NCI-H187 treated with DMSO at 0.1 percent for 48 hours (cell line): ENCODE measurements around the gene TJP3.

Experiments used
- DNase-seq: peaks from one replicate; lab custom pipeline; 2025; lab: John Stamatoyannopoulos, UW

TJP3 gene

DNA sequence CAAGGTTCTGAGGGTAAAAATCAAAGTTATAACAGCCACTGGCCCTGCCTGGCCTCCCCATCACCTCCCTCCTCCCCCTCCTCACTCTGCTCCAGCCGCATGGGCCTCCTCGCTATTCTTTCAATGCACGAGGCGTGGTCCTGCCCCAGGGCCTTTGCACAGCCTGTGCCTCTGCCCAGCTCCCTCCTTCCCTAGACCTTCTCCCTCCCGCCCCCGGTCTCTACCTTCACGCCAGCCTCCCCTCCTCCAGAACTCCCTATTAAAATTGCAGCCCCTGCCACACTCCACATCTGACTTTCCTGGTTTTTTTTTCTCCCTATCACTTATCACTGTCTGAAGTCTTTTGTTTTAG lies 60.5 kb downstream of the TJP3 start:
- DNase-seq: no peak

DNA sequence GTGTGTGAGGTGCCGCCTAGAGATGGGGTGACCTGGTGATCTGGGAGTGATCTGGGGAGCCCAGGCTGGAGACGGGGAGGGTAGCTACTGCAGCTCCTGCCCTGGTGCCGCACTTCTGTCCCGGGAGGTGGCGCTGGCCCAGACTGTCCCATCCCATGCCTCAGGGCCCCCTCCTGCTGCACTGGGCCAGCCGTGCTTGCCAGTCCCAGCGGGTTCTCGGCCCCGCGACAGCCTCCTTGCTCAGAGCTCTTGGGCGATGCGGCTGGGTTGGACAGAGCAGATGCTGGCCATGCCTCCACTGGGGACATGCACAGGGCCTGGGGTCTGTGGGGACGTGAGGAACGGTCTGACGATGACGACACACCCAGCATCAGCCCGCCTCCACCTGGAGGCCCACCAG lies 61.3 kb downstream of the TJP3 start:
- DNase-seq: no peak

DNA sequence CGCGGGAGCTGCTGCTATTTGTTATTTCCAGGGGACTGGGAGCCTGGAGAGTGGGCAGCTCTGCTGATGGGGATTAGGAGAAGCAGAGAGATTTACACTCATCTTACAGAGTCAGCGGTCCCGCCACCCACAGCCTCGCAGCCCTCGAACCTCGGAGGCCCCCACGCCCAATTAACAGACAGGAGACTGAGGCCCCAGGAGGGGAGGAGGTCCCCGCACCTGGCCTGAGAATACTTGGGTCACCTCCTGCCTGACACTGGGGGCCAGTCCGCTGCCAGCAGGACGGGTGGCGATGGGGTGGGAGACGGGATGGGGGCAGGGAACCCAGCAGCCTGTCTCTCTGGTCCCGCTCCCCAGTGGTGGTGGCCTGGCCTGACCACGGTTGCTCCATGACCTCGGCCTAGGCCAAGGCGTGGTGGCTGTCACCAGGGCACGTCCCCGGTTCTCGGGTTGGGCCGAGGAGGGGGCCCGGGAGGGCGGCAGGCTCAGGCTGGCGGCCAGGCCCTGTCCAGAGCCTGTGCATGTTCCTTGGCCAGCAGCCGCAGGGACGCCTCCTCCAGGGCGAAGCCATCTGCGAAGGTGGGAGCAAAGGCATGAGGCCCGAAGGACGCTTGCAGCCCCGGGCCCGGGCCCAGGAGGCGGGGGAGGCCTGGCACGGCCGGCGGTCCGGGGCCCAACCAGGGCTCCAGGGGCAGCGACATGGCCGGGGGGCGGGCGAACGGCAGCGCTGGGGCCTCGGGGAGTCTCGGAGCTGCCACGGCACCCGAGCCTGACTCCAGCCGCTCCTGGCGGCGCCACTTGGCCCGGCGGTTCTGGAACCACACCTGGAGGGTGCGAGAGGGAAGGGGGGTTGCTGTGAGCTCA lies 62.2 kb downstream of the TJP3 start:
- no peak for DNase-seq

DNA sequence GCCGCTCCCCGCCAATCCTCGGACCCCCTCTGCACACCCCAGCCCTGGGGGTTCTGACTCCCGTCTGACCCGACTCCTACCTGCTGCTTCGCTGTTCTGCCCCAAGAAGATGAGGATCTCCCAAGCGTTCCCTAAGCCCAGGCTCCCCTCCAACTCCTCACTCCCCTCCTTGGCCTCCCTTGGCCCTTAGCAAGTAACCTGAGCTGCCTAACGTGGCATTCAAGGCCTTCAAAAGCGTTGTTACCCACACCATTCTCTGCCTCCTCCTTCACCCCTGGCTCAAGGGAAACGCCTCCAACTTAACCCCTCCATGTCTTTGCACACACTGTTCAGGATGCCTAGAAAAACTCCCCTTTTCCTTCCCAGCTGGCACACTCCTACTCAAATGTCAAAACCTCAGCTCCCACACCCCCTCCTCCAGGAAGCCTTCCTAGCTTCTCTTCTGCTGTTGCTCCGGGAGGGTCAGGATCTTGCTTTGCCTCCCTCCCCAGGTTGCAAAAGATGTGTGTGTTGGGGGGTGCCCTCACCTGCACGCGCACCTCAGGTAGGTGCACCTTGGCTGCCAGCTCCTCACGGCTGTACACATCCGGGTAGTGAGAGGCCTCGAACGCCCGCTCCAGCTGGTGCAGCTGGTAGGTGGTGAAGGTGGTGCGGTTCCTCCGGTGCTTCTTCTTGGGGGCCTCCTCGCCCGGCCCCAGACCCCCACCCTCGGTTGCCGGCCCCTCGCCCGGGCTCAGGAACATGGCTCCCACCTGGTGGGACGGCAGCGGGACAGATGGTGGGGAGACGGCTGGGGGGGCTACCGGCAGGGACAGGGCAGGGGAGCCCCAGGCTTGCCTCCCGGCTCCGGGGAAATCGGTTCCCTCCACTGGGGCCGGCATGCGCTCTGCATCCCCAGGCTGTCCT lies 63.1 kb downstream of the TJP3 start:
- DNase-seq: no peak

DNA sequence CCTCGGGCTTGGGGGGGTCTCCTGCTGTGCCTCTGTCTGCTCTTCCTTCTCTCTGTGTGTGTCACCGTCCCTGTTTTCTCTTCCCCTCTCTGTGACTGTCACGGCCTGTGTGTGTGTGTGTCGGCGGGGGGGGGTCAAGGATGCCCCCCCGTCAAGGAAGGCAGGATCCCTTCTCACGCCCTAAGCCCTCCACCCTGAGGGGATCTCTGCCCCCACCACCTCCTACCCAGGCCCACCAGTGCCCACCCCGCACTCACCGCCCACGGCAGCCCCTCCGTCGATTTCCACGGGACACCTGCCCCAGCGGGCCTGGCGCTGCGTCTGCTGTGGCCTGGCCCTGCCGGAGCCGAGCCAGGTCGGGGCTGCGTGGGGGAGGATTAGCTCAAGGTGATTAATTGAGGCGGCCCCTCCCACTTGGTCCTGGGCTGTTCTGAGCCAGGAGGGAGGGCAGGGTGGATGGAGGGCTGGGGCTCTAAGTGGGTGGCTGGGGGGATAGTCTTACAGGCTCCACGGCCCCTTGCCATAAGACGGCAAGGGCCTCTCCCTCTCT lies 63.8 kb downstream of the TJP3 start, which contains the start of gene RAX2:
Gene RAX2, minus strand, starts transcription at position 323 of the 550 bp plus-strand sequence. CDS start 486 bp downstream, outside the sequence.
- no peak for DNase-seq

DNA sequence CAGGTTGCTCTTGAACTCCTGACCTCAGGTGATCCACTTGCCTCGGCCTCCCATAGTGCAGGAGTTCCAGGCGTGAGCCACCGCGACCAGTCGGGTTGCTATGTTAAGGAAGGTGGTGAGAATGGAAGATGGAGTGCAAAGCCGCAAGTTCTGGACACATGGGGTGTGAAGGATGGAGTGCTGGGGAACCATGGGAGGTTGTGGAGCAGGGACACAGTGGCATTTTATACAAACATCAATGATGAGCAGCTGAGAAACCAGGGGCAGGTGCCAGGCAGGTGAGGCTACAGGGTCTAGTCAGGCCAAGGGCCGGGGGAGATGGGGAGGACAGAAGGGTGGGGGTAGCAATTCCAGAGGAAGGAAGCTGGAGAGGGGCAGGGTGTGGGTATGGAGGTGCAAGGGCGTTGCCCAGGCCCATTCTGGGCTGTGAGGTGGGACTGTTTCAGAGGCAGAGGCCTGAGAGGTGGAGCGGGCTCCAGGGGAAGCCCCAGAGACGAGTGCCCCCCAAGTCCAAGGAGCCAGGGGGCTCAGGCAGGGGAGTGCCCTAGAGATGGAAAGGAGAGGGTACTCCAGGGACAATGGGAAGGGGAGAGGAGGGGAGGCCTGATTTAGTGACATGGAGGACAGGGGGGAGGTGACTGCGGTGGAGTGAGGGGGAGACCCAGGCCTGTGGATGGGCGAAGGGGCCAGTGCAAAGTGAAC lies 65.8 kb downstream of the TJP3 start:
- DNase-seq: no peak

DNA sequence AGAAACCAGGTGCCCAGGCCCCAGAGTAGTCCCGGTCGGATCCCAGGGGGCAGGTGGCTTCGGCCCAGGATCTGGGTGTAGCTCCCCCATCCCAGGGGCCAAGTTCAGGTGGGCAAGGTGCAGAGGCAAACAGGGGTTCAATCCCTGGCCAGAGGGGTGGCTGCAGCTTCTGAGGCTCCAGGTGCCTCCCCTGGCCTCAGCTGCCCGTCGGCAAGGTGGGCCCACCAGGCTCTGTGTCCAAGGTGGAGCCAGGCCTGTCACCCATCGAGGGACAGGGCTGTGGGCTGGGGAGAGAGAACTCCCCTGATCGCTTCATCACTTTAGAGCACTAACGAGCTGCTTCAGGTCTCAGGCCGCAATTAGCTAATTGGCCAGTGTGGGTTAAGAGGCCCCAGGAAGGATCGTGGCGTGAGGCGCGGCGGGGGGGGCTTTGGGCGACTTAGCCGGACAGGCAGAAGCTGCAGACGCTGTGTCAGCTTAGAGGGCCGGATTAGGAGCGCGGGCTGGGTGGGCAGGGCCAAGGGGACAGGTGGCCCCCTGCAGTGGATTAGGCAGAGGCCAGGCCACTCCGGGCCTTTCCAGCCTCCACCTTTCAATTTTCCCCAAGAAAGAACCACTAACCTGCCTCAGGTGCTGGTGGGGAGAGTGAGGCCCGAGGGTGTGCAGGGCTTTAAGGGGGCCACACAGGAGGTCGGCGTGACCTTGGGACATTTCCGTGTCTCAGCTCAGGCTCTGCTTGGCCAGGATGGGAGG lies 66.6 kb downstream of the TJP3 start:
- no peak for DNase-seq

DNA sequence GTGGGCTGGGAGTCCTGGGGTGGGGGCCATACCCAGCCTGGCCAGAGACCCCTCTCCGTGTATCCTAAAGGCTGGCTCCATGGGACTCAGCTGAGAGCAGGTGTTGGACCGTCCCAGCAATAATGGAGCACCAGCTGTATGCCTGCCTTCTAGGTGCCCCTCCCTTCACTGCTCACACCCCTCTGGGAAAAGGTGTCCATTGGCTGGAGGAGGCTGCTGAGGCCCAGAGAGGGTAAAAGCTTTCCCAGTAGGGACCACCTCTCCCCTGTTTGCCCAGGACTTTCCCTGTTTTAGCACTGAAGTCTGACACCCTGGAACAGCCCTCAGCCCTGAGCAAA lies 67.2 kb downstream of the TJP3 start:
- DNase-seq: no peak

DNA sequence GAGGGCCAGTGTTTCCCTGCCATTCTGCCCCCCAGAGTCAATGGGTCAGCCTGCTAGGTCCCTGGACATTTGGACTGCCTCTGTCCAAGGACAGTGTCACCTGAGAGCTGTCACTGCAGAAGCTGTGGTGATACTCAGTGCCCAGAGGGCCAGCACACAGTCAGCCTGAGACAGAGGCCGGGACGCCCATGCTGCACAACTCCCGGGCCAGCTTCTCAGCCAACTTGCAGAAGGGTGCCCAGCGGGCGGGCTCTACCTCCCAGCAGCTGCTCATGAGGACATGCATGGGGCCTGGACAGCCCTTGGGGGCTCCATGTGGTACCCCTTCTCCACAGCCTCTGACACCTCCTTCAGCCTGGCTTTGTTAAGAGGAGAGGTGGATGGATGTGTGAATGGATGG lies 67.6 kb downstream of the TJP3 start:
- no peak for DNase-seq

DNA sequence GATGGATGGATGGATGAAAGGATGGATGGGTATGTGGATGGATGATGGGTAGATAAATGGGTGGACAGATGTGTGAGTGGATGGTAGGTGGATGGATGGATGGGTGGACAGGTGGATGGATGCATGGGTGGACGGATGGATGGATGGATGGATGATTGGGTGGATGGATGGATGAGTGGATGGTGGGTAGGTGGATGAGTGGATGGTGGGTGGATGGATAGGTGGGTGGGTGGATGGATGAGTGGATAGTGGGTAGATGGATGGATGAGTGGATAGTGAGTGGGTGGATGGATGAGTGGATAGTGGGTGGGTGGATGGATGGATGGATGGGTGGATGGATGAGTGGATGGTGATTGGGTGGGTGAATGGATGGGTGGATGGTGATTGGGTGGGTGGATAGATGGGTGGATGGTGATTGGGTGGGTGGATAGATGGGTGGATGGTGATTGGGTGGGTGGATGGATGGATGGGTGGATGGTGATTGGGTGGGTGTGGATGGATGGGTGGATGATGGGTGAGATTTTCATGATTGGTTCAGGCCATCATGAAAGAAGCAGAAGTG lies 68.4 kb downstream of the TJP3 start:
- DNase-seq: no peak

DNA sequence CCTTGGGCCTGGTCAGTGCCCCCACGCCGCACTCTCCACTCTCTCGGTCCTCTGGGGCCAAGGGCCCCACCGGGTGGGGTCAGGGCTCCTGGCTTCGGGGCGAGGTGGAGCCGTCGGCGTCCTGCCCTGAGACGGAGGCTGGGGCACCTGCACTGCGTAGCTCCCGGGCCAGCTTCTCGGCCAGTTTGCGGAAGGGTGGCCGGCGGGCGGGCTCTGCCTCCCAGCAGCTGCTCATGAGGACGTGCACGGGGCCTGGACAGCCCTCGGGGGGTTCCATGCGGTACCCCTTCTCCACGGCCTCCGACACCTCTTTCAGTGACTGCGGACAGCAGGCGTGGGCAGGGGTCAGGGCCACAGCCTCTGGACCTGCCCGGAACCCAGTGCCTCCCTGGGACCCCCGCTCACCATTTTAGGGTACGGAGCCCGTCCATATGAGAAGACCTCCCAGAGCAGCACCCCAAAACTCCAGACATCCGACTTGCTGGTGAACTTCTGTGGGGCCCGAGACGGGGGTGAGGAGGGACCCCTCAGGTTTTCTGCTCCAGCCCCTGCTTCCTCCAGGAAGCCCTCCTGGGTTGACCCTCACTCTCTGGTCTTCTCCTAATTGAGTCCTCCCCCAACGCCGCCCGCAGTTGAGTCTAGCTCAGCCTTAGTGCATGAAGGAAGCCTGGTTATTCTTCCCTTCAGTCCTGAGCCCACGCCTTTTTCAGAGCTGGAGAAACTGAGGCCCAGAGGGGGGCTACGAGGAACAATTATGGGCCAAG lies 70.1 kb downstream of the TJP3 start:
- no peak for DNase-seq

DNA sequence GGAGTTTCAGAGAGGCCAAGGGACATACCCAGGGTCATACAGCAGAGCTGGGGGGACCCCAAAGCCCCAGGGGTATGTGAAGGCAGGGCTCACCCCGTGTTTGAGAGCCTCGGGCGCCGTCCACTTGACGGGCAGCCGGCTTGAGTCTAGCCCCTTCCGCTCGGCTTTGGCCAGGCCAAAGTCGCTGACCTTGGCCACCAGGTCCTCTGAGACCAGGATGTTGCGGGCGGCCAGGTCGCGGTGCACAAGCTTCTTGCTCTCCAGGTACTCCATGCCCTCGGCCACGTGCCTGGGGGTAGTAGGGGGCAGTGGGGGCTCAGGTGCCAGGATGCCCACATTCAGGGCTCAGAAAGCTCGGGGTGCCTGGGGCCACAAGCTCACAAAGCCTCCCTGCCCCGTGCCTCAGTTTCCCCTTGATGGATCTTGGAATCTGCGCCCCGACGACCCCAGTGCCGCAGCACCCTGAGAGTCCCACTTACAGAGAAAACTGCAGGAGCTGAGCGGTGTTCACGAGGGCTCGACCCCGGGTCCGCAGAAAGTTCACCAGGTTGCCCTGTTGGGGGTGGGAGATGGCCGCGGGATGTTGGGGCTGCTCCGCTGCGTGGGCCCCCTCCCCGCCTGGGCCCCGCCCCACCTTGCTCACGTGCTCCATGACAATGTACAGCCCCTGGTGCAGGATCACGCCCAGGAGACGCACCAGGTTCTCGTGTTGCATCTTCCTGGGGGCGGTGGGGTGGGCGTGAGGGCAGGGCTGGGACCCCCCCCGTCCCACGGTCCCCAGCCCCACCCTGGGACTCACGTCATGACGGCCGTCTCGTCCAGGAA lies 70.9 kb downstream of the TJP3 start:
- no peak for DNase-seq

DNA sequence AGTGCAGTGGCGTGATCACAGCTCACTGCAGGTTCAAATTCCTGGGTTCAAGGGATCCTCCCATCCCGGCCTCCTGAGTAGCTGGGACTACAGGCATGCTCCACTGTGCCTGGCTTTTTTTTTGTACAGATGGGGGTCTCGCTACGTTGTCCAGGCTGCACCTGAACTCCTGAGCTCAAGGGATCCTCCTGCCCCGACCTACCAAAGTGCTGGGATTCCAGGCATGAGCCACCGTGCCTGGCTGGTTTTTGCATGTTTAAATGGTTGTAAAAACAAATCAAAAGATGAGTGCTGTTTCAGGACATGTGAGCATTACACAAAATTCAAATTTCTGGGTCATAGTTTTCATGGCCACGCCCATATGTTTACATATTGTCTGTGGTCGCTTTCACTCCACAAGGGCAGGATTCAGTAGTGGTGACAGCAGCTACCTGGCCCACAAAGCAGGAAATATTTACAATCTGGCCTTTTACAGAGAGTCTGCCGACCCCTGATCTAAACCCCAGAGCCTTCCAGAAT lies 72.7 kb downstream of the TJP3 start:
- no peak for DNase-seq

DNA sequence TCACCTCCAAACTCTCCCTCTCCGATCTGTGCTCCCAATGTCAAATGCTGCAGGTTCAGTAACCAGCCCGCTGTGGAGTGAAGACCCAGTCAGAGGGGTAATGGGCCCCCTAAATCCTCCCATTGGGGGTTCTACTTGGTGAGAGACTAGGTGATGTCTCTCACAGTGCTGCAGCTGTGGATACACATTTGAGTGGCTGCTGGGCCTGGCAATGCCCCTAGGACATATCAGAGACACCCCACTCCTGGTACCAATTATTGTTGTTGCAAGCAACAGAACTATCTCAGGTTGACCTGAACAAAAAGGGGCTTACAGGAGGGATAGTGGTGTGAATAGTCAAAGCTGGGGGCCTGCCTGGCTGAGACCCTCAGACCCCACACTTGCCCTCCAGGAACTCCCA lies 73.4 kb downstream of the TJP3 start:
- DNase-seq: no peak

DNA sequence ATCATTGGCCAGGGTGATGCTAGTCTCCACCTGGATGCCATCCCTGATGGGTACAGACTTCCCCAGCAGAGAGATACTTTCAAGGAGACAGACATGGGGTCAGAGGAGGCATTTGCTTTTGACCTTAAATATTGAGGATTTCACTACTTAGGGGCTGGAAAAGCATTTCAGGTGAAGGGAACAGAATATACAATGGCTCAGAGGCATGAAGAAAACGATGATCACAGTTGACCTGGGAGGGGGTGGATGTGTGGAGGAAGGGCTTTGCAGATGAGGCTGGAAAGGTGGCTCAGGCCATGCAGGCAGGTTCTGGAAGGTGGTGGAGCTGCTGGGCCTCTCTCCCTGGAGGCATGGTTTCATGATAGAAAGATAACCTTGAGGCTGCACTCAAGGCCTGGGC lies 74.1 kb downstream of the TJP3 start:
- no peak for DNase-seq

DNA sequence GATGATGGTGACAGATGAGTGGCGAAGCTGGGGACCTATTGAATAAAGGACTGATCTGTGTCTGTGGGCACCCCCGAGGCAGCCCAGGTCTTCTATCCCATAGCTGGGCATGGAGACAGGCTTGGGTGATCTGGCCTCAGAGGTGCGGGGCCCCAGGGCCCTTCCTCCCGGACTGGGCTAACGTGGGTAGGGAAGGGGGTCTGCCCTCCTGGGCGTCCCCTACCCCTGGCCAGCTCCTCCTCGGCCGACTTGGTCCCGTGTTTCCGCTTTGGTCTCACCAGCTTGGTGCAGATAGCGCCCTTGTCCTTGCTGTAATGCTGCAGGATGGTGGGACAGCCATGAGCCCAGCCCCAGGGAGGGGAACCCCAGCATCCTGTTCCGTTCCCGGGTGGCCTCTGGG lies 74.7 kb downstream of the TJP3 start:
- DNase-seq: no peak

DNA sequence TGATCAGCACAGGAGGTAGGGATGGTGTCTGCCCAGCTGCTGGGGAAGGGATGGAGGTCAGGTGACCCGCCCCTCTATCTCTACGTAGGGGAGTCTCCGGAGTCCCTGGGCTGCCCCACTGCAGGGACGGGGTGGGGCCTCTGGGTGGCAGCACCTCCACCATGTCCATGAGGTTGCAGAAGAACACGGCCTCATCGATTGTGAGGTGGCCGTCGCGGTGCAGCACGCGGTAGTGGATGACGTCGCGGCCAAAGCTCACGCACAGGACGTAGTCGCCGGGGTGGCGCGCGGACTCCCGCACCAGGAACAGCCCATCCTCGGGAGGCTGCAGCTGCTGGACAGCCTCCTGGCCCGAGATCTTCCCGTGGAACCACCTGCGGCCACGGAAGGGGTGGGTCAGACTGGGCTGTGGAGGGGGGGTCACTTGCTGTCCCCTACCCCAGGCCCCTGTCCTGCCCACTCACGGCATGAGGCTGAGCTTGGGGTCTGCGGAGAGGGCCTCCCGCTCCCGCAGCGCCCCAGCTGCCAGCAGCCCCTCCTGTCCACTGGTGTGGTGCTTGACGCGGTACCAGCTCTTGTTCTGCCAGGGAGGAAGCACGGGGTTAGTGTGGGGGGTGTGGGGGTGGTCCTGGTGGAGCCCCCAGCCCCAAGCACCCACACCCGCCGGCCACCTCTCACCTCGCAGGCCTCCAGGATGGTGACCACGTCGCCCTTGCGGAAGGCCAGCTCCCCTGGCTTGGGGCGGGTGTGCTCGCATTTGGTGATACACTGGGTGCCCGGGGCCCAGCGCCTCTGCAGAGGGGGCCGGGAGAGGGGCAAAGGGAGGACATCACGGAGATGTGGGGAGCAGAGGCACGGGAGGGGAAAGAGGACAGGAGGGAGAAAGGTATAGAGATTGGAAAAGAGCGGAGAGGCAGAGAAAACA lies 75.7 kb downstream of the TJP3 start:
- DNase-seq: no peak
